HEK293 (cell line): ENCODE data around the gene TMEM135.

Experiments used
- CTCF ChIA-PET: fragments of 350-600 bp; formaldehyde crosslinking; extraction: SDS; loops from one replicate; lab custom pipeline; 2021; ENCODE audit warnings: antibody characterized with exemption; lab: Yijun Ruan, JAX
- POLR2A ChIA-PET: fragments of 300-600 bp; formaldehyde crosslinking; extraction: SDS; loops from one replicate; lab custom pipeline; 2020; ENCODE audit warnings: antibody characterized with exemption, inconsistent platforms; lab: Yijun Ruan, JAX
- H3K27ac ChIP-seq: fragments of 200-500 bp; sonication (Bioruptor generic); 2 replicates; pipeline ENCODE4 v1.5.1; 2014; ENCODE audit warnings: low read depth, low read length, control low read depth, inconsistent platforms; ENCODE audit errors: extremely low read depth
- H3K36me3 ChIP-seq, 2 experiments: fragments of 200-500 bp in 1 of 2; sonication (Bioruptor generic) in 1 of 2; 1 replicate in 1 of 2; 2 replicates in 1 of 2; pipeline ENCODE4 v1.5.1; 2014 to 2017; ENCODE audit warnings: inconsistent platforms in 2 of 2, low read length in 2 of 2; ENCODE audit not compliant: control insufficient read depth in 2 of 2, insufficient read depth in 1 of 2
- H3K4me1 ChIP-seq: fragments of 200-500 bp; sonication (Bioruptor generic); 2 replicates; pipeline ENCODE4 v1.5.1; 2014; ENCODE audit warnings: mild to moderate bottlenecking, low read length, inconsistent platforms; ENCODE audit not compliant: control insufficient read depth, insufficient read depth
- H3K4me3 ChIP-seq: 2 replicates; pipeline ENCODE4 v1.5.1; 2011; ENCODE audit warnings: low read depth, mild to moderate bottlenecking, control low read depth, low read length, moderate library complexity
- H3K9me3 ChIP-seq: fragments of 200-500 bp; sonication (Bioruptor generic); 2 replicates; pipeline ENCODE4 v1.5.1; 2014; ENCODE audit warnings: low read depth, low read length, inconsistent platforms; ENCODE audit not compliant: control insufficient read depth, insufficient read depth
- BCL11A ChIP-seq: fragments of 450-650 bp; formaldehyde crosslinking; IDR thresholded peaks from 2 replicates; pipeline ENCODE4 v1.5.1; 2016; ENCODE audit warnings: low read depth, missing biosample characterization, missing genetic modification characterization
- HOXA7 ChIP-seq: sonication (generic); formaldehyde crosslinking; IDR thresholded peaks from 2 replicates; pipeline ENCODE4 v1.8.1; 2022; ENCODE audit warnings: missing genetic modification reagents, borderline replicate concordance
- KLF8 ChIP-seq: fragments of 450-650 bp; formaldehyde crosslinking; IDR thresholded peaks from 2 replicates; pipeline ENCODE4 v1.5.1; 2016; ENCODE audit warnings: missing biosample characterization, missing genetic modification characterization
- MYNN ChIP-seq: fragments of 450-650 bp; formaldehyde crosslinking; IDR thresholded peaks from 2 replicates; pipeline ENCODE4 v1.5.1; 2016; ENCODE audit warnings: missing biosample characterization, missing genetic modification characterization, borderline replicate concordance
- ZBTB20 ChIP-seq: fragments of 450-650 bp; formaldehyde crosslinking; IDR thresholded peaks from 2 replicates; pipeline ENCODE4 v1.5.1; 2016; ENCODE audit warnings: missing biosample characterization, missing genetic modification characterization
- ZIC2 ChIP-seq: fragments of 450-650 bp; formaldehyde crosslinking; IDR thresholded peaks from 2 replicates; pipeline ENCODE4 v1.5.1; 2016; ENCODE audit warnings: missing biosample characterization, missing genetic modification characterization
- ZNF132 ChIP-seq: fragments of 450-650 bp; formaldehyde crosslinking; IDR thresholded peaks from 2 replicates; pipeline ENCODE4 v1.5.1; 2017; ENCODE audit warnings: missing biosample characterization, missing genetic modification characterization, borderline replicate concordance
- ZNF133 ChIP-seq: fragments of 450-650 bp; formaldehyde crosslinking; IDR thresholded peaks from 2 replicates; pipeline ENCODE4 v1.5.1; 2016; ENCODE audit warnings: missing biosample characterization, missing genetic modification characterization
- ZNF146 ChIP-seq: fragments of 450-650 bp; formaldehyde crosslinking; IDR thresholded peaks from 2 replicates; pipeline ENCODE4 v1.5.1; 2016; ENCODE audit warnings: missing biosample characterization, missing genetic modification characterization
- ZNF292 ChIP-seq: fragments of 450-650 bp; formaldehyde crosslinking; IDR thresholded peaks from 2 replicates; pipeline ENCODE4 v1.5.1; 2016; ENCODE audit warnings: low read depth, missing biosample characterization, missing genetic modification characterization, borderline replicate concordance
- ZNF350 ChIP-seq: fragments of 450-650 bp; formaldehyde crosslinking; IDR thresholded peaks from 2 replicates; pipeline ENCODE4 v1.5.0; 2017; ENCODE audit warnings: missing biosample characterization, mild to moderate bottlenecking, missing genetic modification characterization
- ZNF354C ChIP-seq: fragments of 450-650 bp; formaldehyde crosslinking; IDR thresholded peaks from 2 replicates; pipeline ENCODE4 v1.5.1; 2016; ENCODE audit warnings: missing biosample characterization, missing genetic modification characterization, low read depth, borderline replicate concordance
- ZNF473 ChIP-seq: fragments of 450-650 bp; formaldehyde crosslinking; IDR thresholded peaks from 2 replicates; pipeline ENCODE4 v1.5.1; 2017; ENCODE audit warnings: missing biosample characterization, missing genetic modification characterization
- ZNF530 ChIP-seq: fragments of 450-650 bp; formaldehyde crosslinking; IDR thresholded peaks from 2 replicates; pipeline ENCODE4 v1.5.1; 2016; ENCODE audit warnings: low read depth, missing biosample characterization, missing genetic modification characterization
- ZNF560 ChIP-seq: fragments of 450-650 bp; formaldehyde crosslinking; IDR thresholded peaks from 2 replicates; pipeline ENCODE4 v1.5.1; 2017; ENCODE audit warnings: missing biosample characterization, missing genetic modification characterization, borderline replicate concordance
- ZNF610 ChIP-seq: fragments of 450-650 bp; formaldehyde crosslinking; IDR thresholded peaks from 2 replicates; pipeline ENCODE4 v1.5.1; 2016; ENCODE audit warnings: missing biosample characterization, missing genetic modification characterization, borderline replicate concordance
- ZNF654 ChIP-seq: fragments of 450-650 bp; formaldehyde crosslinking; IDR thresholded peaks from 2 replicates; pipeline ENCODE4 v1.5.1; 2016; ENCODE audit warnings: low read depth, missing biosample characterization, missing genetic modification characterization
- TF ChIP-seq, protein P1 (sequence below): fragments of 450-650 bp; formaldehyde crosslinking; IDR thresholded peaks from 2 replicates; pipeline ENCODE4 v1.5.1; 2017; ENCODE audit warnings: missing biosample characterization, missing genetic modification characterization
- TF ChIP-seq, protein P2 (sequence below): fragments of 450-650 bp; formaldehyde crosslinking; IDR thresholded peaks from 2 replicates; pipeline ENCODE4 v1.5.1; 2016; ENCODE audit warnings: missing biosample characterization, missing genetic modification characterization, borderline replicate concordance
- TF ChIP-seq, protein P3 (sequence below): fragments of 450-650 bp; IDR thresholded peaks from 2 replicates; pipeline ENCODE4 v1.5.1; 2018; ENCODE audit warnings: missing biosample characterization, missing genetic modification characterization
- TF ChIP-seq, protein P4 (sequence below): fragments of 450-650 bp; formaldehyde crosslinking; IDR thresholded peaks from 2 replicates; pipeline ENCODE4 v1.5.1; 2016; ENCODE audit warnings: missing biosample characterization, missing genetic modification characterization

The TMEM135 gene

DNA sequence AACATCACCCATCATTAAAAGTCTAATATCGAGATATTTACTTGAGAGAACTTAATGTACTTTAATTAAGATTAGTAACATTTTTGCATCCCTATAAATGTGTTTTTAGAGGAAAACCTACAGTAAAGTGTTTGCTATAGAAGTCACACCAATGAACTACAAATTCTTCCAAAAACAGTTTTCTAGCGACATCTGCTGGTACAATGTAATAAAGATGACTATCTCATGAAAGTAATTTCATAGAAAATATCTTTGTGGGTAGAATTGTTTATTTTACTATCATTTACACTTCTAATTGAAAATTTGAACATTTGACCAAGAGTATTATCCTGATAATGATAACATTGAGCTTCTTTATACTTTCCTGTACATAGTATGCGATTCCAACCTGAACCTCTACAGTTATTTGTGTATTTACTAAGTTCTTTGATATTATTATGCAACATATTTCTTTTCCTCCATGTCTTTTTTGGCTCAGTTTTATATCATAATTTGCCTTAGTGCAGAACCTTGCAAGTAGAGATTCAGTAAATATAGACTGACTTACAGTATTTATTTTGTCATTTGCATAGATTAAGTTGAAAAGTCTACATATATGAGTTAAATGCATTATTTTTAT lies 252.7 kb downstream of the TMEM135 start:
- ChIA-PET POLR2A (no interaction called here), CTCF (interaction anchor here (0.6 to 3.0 kb wide), 14 partner anchors 9 to 421 kb away, joined by 3 to 27 read pairs (median 4); no protein-coding TSS in a partner anchor)
- TF ChIP-seq ZNF133 (tag by site-specific recombination) (no peak), ZNF654 (peak; percentile 77)
- TF ChIP-seq, protein P1, sequence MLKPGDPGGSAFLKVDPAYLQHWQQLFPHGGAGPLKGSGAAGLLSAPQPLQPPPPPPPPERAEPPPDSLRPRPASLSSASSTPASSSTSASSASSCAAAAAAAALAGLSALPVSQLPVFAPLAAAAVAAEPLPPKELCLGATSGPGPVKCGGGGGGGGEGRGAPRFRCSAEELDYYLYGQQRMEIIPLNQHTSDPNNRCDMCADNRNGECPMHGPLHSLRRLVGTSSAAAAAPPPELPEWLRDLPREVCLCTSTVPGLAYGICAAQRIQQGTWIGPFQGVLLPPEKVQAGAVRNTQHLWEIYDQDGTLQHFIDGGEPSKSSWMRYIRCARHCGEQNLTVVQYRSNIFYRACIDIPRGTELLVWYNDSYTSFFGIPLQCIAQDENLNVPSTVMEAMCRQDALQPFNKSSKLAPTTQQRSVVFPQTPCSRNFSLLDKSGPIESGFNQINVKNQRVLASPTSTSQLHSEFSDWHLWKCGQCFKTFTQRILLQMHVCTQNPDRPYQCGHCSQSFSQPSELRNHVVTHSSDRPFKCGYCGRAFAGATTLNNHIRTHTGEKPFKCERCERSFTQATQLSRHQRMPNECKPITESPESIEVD: peak; percentile 27; the same call in 1 of the 2 replicates
- Histone ChIP-seq H3K36me3 (no peaks in the 10 kb centered on the region), H3K9me3 (no peaks in the 10 kb centered on the region), H3K27ac (no peak overlapping the region), H3K4me1 (no peaks in the 10 kb centered on the region), H3K4me3 (no peak overlapping the region)

DNA sequence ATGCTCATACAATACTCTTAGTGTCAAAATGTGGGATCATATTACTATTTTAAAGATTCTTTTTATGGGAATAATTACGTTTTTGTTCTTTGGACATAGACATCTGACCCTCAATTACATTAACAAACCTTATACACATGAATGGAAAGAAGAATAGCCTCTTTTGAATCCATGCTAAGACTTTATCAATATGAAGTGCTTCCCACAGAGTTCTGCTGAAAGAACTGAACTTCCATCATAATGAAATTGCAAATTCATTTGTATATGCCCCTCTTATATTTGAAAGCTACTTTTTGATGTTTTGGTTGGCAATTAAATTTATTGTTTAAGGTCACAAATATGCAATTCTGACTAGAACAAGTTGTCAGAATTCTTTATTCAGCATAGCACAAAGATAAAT lies 254.9 kb downstream of the TMEM135 start:
- no peak for TF ChIP-seq ZBTB20 (tag by site-specific recombination)
- Histone ChIP-seq H3K9me3 (no peaks in the 10 kb centered on the region), H3K27ac (no peak overlapping the region), H3K36me3 (no peaks in the 10 kb centered on the region), H3K4me1 (no peaks in the 10 kb centered on the region), H3K4me3 (no peak overlapping the region)
- ChIA-PET CTCF (interaction anchor here (0.9 to 1.3 kb wide), 2 partner anchors 210 to 353 kb away, joined by 3 read pairs; no protein-coding TSS in a partner anchor), POLR2A (no interaction called here)

DNA sequence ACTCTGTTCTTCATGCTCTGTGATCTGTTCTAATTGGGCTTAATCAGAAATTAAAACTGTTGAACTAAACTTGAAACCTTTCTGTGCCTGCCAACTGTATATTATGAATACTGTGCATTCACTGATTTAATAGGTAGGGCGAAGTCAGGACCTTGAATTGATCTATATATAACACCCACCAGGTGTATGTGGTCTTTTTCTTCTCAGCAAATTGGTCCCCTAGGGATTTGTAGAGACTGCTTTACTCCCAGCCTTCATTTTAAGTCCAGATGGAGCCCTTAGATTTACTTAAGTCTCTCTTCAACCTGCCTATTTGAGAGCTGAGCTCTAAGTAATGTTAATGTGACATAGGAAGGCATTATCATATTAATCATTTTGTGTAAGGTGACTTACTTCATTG lies 257.5 kb downstream of the TMEM135 start:
- ChIA-PET CTCF (no interaction called here), POLR2A (no interaction called here)
- no peak overlapping the region for H3K4me3 ChIP-seq
- TF ChIP-seq, protein P2, sequence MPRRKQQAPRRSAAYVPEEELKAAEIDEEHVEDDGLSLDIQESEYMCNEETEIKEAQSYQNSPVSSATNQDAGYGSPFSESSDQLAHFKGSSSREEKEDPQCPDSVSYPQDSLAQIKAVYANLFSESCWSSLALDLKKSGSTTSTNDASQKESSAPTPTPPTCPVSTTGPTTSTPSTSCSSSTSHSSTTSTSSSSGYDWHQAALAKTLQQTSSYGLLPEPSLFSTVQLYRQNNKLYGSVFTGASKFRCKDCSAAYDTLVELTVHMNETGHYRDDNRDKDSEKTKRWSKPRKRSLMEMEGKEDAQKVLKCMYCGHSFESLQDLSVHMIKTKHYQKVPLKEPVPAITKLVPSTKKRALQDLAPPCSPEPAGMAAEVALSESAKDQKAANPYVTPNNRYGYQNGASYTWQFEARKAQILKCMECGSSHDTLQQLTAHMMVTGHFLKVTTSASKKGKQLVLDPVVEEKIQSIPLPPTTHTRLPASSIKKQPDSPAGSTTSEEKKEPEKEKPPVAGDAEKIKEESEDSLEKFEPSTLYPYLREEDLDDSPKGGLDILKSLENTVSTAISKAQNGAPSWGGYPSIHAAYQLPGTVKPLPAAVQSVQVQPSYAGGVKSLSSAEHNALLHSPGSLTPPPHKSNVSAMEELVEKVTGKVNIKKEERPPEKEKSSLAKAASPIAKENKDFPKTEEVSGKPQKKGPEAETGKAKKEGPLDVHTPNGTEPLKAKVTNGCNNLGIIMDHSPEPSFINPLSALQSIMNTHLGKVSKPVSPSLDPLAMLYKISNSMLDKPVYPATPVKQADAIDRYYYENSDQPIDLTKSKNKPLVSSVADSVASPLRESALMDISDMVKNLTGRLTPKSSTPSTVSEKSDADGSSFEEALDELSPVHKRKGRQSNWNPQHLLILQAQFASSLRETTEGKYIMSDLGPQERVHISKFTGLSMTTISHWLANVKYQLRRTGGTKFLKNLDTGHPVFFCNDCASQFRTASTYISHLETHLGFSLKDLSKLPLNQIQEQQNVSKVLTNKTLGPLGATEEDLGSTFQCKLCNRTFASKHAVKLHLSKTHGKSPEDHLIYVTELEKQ: no peak
- TF ChIP-seq BCL11A: no peak
- TF ChIP-seq ZNF354C: no peak
- no peak for TF ChIP-seq ZNF610 (tag by site-specific recombination)
- no peak for TF ChIP-seq ZNF530
- TF ChIP-seq, protein P3, sequence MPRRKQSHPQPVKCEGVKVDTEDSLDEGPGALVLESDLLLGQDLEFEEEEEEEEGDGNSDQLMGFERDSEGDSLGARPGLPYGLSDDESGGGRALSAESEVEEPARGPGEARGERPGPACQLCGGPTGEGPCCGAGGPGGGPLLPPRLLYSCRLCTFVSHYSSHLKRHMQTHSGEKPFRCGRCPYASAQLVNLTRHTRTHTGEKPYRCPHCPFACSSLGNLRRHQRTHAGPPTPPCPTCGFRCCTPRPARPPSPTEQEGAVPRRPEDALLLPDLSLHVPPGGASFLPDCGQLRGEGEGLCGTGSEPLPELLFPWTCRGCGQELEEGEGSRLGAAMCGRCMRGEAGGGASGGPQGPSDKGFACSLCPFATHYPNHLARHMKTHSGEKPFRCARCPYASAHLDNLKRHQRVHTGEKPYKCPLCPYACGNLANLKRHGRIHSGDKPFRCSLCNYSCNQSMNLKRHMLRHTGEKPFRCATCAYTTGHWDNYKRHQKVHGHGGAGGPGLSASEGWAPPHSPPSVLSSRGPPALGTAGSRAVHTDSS: no peak
- no peak for TF ChIP-seq ZNF132 (tag by site-specific recombination)
- TF ChIP-seq ZNF146 (tag by site-specific recombination): no peak
- TF ChIP-seq MYNN (tag by site-specific recombination): no peak
- no peak for TF ChIP-seq ZNF560
- no peak for TF ChIP-seq ZNF473
- TF ChIP-seq, protein P4, sequence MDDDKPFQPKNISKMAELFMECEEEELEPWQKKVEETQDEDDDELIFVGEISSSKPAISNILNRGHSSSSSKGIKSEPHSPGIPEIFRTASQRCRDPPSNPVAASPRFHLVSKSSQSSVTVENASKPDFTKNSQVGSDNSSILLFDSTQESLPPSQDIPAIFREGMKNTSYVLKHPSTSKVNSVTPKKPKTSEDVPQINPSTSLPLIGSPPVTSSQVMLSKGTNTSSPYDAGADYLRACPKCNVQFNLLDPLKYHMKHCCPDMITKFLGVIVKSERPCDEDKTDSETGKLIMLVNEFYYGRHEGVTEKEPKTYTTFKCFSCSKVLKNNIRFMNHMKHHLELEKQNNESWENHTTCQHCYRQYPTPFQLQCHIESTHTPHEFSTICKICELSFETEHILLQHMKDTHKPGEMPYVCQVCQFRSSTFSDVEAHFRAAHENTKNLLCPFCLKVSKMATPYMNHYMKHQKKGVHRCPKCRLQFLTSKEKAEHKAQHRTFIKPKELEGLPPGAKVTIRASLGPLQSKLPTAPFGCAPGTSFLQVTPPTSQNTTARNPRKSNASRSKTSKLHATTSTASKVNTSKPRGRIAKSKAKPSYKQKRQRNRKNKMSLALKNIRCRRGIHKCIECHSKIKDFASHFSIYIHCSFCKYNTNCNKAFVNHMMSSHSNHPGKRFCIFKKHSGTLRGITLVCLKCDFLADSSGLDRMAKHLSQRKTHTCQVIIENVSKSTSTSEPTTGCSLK: no peak
- no peak for TF ChIP-seq KLF8 (tag by site-specific recombination)
- TF ChIP-seq ZNF350 (tag by site-specific recombination): no peak
- no peak for TF ChIP-seq HOXA7 (CRISPR knock-in tag)
- no peak for TF ChIP-seq ZIC2 (tag by site-specific recombination)
- no peak for TF ChIP-seq ZNF292 (tag by site-specific recombination)

More for the DNA sequence above, 257.5 kb downstream of the TMEM135 start:
- no peaks in the 10 kb centered on the region for H3K36me3 ChIP-seq
- H3K27ac ChIP-seq: no peak overlapping the region
- H3K9me3 ChIP-seq: no peaks in the 10 kb centered on the region
- no peaks in the 10 kb centered on the region for H3K4me1 ChIP-seq
